Epithelial cell of proximal tubule (primary cell): Measurements from ENCODE around the gene DOCK2. TPM values are rescaled to one million over a fixed set of nuclear protein-coding genes. Genes with fewer than 3 reads are reported as not detected.

Experiments used
- DNase-seq: peaks from one replicate; pipeline ENCODE4 v3.0.0-alpha.2; 2011; ENCODE audit warnings: low read depth
- H3K4me3 ChIP-seq: 2 replicates; pipeline ENCODE4 v1.5.1; 2011; ENCODE audit warnings: low read depth, mild to moderate bottlenecking, low read length
- CTCF ChIP-seq: conservative IDR thresholded peaks from 2 replicates; pipeline ENCODE4 v1.5.1; 2012; ENCODE audit warnings: low read depth, mild to moderate bottlenecking, low read length
- total RNA-seq: library from RNA; depleted of rRNA; stranded (reverse); fragments of >200 nt; gene quantifications from 2 replicates; pipeline ENCODE4 v1.2.3, GENCODE V29; 2015

The DOCK2 gene
- total RNA-seq, 1 donor from 2014 or later: 30.4 TPM

GRCh38 chr5:169798906-169799660 lies 162.0 kb downstream of the DOCK2 start:
- DNase-seq: no peak
- TF ChIP-seq CTCF: no peak

GRCh38 chr5:169801324-169801777 lies 164.3 kb downstream of the DOCK2 start:
- TF ChIP-seq CTCF: no peak
- H3K4me3 ChIP-seq: no peak overlapping the region
- no peak for DNase-seq

More at GRCh38 chr5:169798906-169799660, 162.0 kb downstream of the DOCK2 start:
- H3K4me3 ChIP-seq: no peak overlapping the region

GRCh38 chr5:169801781-169802180 lies 164.7 kb downstream of the DOCK2 start:
- no peak for TF ChIP-seq CTCF
- H3K4me3 ChIP-seq: no peak overlapping the region
- DNase-seq: no peak

GRCh38 chr5:169803077-169803981 lies 166.3 kb downstream of the DOCK2 start:
- no peak for DNase-seq
- TF ChIP-seq CTCF: no peak
- H3K4me3 ChIP-seq: no peak overlapping the region

- no peak overlapping the region for H3K4me3 ChIP-seq
- DNase-seq: no peak
- TF ChIP-seq CTCF: no peak
These were observed 167.8 kb downstream of the DOCK2 start for GRCh38 chr5:169804861-169805260.

GRCh38 chr5:169805527-169805934 lies 168.5 kb downstream of the DOCK2 start:
- TF ChIP-seq CTCF: no peak
- DNase-seq: no peak

More at GRCh38 chr5:169805527-169805934, 168.5 kb downstream of the DOCK2 start:
- no peak overlapping the region for H3K4me3 ChIP-seq
